ENCODE measurements around the gene PODN. TPM values are rescaled to one million over a fixed set of nuclear protein-coding genes. Genes with fewer than 3 reads are reported as not detected.

The PODN gene
- total RNA-seq, 1 experiment from 2014 or later, result 0.23 TPM

- peaks cover 35% of the 10 kb centered on the region for H3K4me1 ChIP-seq (ENCODE audit: control insufficient read depth, insufficient read depth, low read length)
- no peak for ATAC-seq
- in situ Hi-C loops (cut with HindIII; ENCODE audit: low pct_unique_long_range_greater_than_20kb, low sequenced_read_pairs) (no loop called here), intact Hi-C loops (cut with micrococcal nuclease; ENCODE audit: unreplicated experiment) (no loop called here)
- H3K4me3 ChIP-seq (ENCODE audit: low read depth in 2 of 2, low read length in 2 of 2), result no peak overlapping the region
- H3K27ac ChIP-seq (ENCODE audit: low read length), result 0 out of 2 replicates have a peak overlapping the region, but pooled peaks have one; percentile 30
- no TSS peak for BruUV-seq (replicated peaks)
- ChIA-PET CTCF (no interaction called here), POLR2A (no interaction called here)
- no peaks in the 10 kb centered on the region for H3K36me3 ChIP-seq (ENCODE audit: control insufficient read depth, insufficient read depth, low read length)
- H3K27me3 ChIP-seq (ENCODE audit: control insufficient read depth, insufficient read depth, low read length), result no peaks in the 10 kb centered on the region
- H3K9me3 ChIP-seq (ENCODE audit: control insufficient read depth, insufficient read depth, low read depth, low read length), result no peaks in the 10 kb centered on the region
- no peak for DNase-seq (ENCODE audit: low read depth, low spot score)
- TF ChIP-seq CTCF (IDR thresholded peaks at IDR 0.05), result no peak
- TF ChIP-seq REST (IDR thresholded peaks at IDR 0.05; ENCODE audit: insufficient read depth in 1 of 2, low read depth in 2 of 2, low read length in 1 of 2), result no peak
- no peak for TF ChIP-seq POLR2AphosphoS5 (IDR thresholded peaks at IDR 0.05; ENCODE audit: low read depth, low read length)
- TF ChIP-seq SIN3A (IDR thresholded peaks at IDR 0.05; ENCODE audit: borderline replicate concordance, insufficient read depth, low read depth, low read length), result no peak
- TF ChIP-seq TCF7L2 (IDR thresholded peaks at IDR 0.05; ENCODE audit: low read depth, low read length), result no peak
Measured at GRCh38 chr1:53111073-53111556, 49.1 kb downstream of the PODN start.

- intact Hi-C loops (cut with micrococcal nuclease; ENCODE audit: unreplicated experiment) (no loop called here), in situ Hi-C loops (cut with HindIII; ENCODE audit: low pct_unique_long_range_greater_than_20kb, low sequenced_read_pairs) (no loop called here)
- peak overlapping the region; percentile 49; the same call in 1 of the 2 replicates for H3K27ac ChIP-seq (ENCODE audit: low read length)
- DNase-seq (ENCODE audit: low read depth, low spot score), result no peak
- H3K36me3 ChIP-seq (ENCODE audit: control insufficient read depth, insufficient read depth, low read length), result no peaks in the 10 kb centered on the region
- peaks cover 39% of the 10 kb centered on the region for H3K4me1 ChIP-seq (ENCODE audit: control insufficient read depth, insufficient read depth, low read length)
- no TSS peak for BruUV-seq (replicated peaks)
- TF ChIP-seq SIN3A (IDR thresholded peaks at IDR 0.05; ENCODE audit: borderline replicate concordance, insufficient read depth, low read depth, low read length), result no peak
- no peak for TF ChIP-seq POLR2AphosphoS5 (IDR thresholded peaks at IDR 0.05; ENCODE audit: low read depth, low read length)
- no peak for TF ChIP-seq TCF7L2 (IDR thresholded peaks at IDR 0.05; ENCODE audit: low read depth, low read length)
- no peak for TF ChIP-seq REST (IDR thresholded peaks at IDR 0.05; ENCODE audit: insufficient read depth in 1 of 2, low read depth in 2 of 2, low read length in 1 of 2)
- ATAC-seq, result no peak
- H3K4me3 ChIP-seq (ENCODE audit: low read depth in 2 of 2, low read length in 2 of 2), result no peak overlapping the region
- no peaks in the 10 kb centered on the region for H3K9me3 ChIP-seq (ENCODE audit: control insufficient read depth, insufficient read depth, low read depth, low read length)
- H3K27me3 ChIP-seq (ENCODE audit: control insufficient read depth, insufficient read depth, low read length), result no peaks in the 10 kb centered on the region
- CTCF ChIA-PET, result no interaction called here
- POLR2A ChIA-PET, result interaction anchor here (0.8 kb wide), 1 partner anchor 10 kb away, joined by 6 read pairs; no protein-coding TSS in a partner anchor
Measured at GRCh38 chr1:53111693-53112092, 49.7 kb downstream of the PODN start.

Data from Panc1 (cell line).